AG09309 (cell line): ENCODE measurements around the gene NT5DC2.

Experiments
- DNase-seq: peaks from one replicate; pipeline ENCODE4 v3.0.0-alpha.2; 2010; ENCODE audit warnings: low read depth
- H3K4me3 ChIP-seq: 2 replicates; pipeline ENCODE4 v1.5.1; 2011; ENCODE audit warnings: mild to moderate bottlenecking, low read depth, low read length, moderate library complexity; ENCODE audit not compliant: control insufficient read depth
- CTCF ChIP-seq: IDR thresholded peaks from 2 replicates; pipeline ENCODE4 v1.5.1; 2011; ENCODE audit warnings: mild to moderate bottlenecking, low read depth, low read length, inconsistent platforms; ENCODE audit not compliant: insufficient read depth, control insufficient read depth; ENCODE audit errors: missing control alignments

The NT5DC2 gene

DNA sequence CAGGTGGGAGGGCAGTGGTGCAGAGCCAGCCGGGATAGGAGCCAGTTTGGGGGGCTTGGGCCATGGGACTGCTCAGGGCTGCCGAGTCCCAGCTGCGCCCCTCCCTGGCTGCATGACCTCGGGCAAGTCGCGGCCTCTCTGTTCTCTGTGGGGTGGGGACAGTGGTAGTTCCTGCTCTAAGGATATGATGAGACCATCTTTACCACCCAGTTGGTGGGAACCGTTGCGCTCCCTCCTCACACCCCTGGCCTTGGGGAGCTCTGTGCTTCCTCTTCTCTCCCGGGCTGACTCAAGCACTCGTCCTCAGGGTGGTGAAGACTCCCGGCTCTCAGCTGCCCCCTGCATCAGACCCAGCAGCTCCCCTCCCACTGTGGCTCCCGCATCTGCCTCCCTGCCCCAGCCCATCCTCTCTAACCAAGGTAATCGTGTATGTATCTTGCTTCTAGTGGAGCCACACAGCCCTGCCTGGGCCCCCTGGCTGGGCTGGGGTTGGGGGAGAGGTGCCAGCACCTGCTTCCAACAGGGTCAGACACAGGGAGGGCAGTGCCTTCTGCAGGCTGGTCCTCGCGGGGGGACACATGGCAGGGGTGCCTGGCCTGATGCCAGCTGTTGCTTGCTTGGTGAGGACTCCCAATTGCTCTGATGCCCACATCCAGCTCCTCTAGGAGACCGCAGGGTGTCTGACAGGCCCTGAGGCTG, 53.6 kb downstream of the NT5DC2 start:
- no peak overlapping the region for H3K4me3 ChIP-seq
- DNase-seq, result no peak
- TF ChIP-seq CTCF, result no peak

DNA sequence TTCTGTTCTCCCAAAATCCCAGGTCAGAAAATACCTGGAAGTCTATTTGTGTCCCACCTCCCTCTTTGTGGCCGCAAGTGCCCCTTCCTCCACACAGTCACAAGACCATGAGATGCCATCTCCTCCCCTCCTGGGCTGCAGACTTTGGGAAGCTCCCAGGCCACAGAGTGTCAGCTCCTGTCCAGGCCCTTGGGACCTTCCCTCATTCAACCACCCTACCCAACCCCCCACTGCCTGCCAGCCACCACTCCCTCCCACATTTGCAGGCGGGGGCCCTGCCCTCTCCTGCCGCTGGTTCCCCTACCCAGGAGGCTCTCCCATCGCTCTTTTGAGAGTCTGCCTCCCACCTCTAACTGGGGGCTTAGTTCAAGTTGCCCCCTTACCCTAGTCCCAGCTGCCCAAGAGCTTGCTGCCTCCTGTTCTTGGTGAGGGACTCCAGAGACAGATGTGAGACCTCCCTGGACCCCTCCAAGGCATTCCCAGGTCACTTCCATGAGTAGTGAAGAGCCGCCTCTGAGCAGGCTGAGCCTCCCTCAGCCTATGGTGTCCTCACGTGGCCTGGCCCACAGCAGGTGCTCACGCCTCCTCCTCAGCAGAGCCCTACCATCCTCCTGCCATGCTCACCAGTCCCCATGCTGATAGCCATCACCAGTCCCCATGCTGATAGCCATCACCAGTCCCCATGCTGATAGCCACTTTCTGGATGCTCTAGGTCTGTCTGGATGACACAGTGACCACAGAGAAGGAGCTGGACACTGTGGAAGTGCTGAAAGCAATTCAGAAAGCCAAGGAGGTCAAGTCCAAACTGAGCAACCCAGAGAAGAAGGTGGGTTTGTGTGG, 54.4 kb downstream of the NT5DC2 start:
- DNase-seq, result no peak
- TF ChIP-seq CTCF, result no peak
- H3K4me3 ChIP-seq, result no peak overlapping the region

DNA sequence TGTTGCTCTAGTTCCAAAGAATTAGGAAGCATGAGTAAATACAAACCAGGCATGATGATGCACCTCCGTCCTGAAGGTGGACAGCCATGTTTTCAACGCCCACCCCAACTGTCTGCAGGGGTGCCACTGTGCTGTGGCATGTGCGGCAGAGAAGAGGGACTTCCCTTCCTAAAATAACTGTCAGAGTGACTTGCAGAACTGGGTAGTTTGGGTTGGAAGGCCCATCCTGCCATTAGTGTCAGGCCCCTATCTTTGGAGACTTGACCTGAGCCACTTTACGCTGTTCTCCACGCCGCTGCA, 55.9 kb downstream of the NT5DC2 start:
- no peak for DNase-seq
- no peak overlapping the region for H3K4me3 ChIP-seq
- TF ChIP-seq CTCF, result no peak

DNA sequence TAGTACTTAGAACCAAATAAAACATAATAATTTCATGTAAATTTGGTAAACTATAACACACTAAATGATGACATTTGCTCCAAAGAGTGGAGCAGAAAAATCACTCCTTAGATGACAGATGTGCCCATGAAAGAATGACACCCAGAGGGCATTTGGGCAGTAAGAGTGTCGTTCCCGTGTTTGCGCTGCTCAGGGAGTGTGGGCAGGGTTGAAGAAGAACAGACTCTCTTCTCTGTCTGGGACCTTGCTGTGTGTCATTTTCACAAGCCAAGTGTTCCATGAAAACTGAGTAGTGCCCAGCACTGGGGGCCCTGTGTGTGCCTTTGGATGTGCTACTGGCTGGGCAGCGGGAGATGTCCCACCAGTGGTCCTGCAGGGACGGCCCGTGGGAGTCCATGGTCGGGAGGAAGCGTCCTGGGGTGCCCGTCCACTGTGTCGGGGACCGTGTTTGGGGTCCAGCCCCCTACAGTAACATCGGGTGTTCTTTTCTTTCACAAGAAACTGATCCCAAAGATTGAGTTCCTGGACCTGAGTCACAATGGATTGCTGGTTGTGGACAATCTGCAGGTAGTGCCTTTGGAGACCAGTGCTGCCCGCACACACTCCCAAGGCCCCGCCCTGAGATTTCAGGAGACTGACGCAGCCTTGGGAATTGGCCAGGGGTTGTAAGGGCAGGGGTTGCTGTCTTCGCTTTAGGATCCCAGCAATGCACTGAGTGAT, 56.4 kb downstream of the NT5DC2 start:
- no peak for DNase-seq
- TF ChIP-seq CTCF, result no peak
- H3K4me3 ChIP-seq, result no peak overlapping the region
